ENCODE results near the gene VSIR.
A peak's percentile ranks its signal among the peaks of the same experiment; 100 is the strongest.

The VSIR gene

DNA sequence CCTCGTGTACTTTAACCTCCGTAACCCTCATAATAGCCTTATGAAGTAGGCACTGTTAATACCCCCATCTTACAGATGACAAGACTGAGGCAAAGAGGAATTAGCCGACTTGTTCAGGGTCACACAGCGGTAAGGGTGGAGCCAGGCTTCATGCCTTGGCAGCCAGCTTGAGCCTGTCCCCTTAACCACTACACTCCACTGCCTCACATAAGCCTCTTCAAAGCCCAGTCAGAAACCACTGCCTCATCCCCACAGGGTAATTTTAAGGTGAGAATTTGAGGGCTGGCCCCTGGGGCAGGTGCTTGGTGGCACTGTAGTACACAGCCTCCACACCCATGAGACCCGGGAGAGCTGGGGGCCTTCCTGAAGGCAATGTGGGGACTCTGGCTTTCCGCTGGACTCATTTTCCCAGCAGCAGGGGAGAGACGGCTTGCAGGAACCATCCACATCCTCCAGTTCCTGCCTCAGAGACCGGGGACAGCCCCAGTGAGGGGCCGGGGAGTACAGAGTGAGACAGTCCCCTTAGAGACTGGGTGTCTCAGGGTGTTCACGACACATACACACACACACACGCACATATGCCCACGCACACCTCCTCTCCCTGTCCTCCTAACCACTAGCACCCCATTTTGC, 46.1 kb downstream of the VSIR start:
- peak; percentile 69 for DNase-seq

DNA sequence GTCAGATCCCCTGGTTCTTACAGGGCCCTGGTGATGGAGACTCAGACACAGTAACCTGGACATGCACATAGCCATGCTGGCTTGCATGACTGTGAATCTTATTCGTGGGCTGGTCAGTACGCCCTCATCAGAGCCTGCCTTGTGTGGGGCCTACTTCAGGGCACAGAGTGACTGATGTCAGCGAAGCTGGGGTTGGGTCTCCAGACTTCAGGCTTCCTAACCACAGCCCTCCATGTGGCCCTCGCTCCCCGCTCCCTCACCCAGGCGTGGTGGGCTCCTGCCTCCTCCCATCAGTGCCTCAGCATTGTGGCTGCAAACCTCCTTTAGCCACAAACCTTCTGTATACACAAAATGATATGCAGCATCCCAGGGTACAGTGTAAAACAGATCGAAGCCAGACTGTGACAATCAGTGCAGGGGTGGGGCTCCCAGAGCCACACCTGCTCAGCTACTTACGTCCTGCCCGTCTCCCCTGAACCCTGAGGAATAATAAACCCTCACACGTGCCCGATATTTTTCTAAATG, 46.7 kb downstream of the VSIR start:
- DNase-seq, result peak; percentile 71

DNA sequence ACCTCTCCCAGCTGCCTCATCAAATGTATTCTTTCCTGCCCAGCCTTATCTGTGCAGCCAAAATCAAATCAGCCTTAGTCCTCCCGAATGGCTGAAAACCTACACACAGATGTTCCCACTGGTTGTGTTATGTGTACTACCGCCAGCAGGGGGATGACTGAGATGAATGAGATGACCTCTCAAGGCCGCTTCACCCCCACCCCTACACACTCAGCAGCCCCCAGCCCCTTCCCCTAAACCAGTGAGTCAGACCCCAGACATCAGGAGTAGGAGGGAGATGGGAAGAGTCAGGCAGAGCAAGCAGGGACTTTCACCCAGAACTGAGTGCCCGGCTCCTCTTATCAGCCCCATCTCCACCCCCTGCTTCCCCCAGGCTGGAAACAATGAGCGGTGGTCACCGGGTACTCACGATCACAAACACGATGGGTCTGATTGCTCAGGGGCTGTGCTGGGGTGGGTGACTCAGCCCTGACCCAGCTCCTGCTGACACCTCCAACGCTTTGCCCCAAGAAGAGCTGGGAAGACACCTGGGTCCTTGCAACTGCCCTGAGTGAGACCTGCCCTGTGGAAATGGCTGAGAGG, 47.2 kb downstream of the VSIR start:
- peak; percentile 87 for DNase-seq

DNA sequence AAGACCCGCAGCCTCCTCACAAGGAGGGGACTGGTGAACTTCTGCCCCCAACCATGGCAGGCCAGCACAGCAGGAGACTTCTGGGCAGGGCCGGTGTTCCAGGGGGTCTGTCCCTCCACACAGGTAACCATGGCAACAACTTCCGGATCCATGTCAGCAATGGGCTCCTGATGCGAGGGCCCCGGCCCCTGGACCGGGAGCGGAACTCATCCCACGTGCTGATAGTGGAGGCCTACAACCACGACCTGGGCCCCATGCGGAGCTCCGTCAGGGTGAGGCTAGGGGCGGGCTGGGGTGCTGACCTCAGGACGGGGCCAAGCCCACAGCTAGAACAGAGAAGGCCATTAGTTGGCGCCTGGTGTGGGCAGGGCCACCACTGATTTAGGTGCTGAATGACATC, 48.1 kb downstream of the VSIR start:
- DNase-seq, result no peak

DNA sequence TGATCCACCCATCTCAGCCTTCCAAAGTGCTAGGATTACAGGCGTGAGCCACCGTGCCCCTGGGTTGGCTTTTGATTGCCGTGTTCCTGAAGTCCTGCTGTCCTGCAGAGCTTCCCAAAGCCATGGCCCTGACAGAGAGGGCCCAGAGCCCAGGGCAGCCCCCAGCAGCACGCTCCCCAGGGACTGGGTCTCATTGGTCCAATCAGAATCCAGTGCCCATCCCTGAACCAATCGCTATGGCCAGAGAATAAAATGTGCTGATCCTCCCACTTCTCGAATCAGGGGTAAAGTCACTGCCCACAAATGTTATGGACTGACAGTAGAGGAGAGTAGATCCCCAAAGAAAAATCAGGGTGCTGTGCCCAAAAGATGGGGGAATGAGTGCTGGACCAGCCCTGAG, 48.8 kb downstream of the VSIR start:
- no peak for DNase-seq

DNA sequence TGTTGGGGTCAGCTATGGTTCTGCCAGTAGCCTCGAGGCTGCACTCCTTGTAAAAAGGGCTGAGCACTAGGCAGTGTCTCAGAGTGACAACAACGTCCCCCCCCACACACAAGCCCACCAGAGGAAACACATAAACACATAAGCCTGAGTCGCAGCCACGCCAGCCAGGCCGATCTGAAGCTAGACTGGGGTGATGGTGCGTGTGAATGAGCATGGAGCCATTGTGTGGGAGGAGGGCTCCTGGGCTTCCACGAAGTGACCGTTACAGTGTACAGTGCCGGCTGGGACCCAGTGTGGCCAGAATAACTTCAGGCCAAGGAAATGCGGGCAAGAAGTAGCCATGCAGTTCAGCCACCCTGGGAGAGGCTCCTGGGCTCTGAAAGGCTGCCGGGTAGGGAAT, 50.0 kb downstream of the VSIR start:
- DNase-seq, result no peak

DNA sequence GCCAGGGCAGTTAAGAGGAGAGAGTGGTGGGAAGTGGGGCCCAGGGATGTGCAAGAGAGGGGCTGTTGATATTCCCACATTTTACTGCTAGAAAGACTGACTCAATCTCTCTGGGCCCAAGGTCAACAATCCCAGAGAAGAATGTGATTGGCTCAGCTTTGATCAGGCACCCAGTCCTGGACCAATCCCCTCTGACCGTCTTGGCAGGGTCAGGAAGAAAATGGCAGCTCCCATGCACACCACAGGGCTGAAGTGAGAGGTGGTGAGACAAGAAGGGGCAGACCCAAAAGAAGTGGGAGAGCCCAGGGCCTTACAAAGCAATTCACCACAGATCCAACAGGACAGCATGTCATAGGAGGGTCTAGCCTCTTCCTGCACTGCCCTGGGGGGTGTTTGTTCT, 50.5 kb downstream of the VSIR start:
- no peak for DNase-seq

DNA sequence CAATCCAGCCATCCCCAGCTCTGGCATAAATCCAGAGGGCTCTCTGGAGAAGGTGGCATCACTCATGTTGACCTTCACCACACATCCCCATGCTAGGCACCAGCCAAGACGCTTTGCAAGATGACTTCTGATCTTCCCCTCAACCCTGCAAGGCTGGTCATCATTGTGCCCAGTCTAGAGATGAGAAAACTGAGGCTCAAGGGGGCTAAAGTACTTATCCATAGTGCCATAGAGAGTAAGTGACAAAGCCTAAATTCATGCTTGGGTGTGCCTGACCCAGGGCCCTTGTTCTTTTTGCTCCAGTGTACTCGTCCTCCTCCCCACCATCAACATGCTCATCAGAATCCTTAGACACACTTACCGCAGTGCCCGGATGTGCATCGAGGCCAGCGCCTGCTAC, 52.0 kb downstream of the VSIR start:
- no peak for DNase-seq

DNA sequence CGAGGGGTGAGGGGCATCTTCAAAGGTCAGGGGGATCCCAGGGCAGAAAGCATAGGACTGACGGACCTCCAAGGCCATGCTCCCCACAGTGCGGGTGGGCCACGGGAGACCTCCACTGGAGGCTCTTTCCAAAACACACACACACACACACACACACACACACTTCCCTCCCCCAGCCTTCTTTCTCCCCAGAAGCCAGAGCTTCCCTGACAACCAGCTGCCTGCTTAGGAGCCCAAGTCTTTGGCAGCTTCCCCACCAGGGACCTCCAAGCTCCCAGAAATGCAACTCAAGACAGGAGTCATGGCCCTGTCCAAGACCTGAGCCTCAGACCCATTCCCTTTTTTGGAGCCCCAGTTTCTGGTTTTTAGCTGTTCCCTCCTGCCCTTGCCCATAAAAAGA, 53.0 kb downstream of the VSIR start:
- DNase-seq, result no peak

DNA sequence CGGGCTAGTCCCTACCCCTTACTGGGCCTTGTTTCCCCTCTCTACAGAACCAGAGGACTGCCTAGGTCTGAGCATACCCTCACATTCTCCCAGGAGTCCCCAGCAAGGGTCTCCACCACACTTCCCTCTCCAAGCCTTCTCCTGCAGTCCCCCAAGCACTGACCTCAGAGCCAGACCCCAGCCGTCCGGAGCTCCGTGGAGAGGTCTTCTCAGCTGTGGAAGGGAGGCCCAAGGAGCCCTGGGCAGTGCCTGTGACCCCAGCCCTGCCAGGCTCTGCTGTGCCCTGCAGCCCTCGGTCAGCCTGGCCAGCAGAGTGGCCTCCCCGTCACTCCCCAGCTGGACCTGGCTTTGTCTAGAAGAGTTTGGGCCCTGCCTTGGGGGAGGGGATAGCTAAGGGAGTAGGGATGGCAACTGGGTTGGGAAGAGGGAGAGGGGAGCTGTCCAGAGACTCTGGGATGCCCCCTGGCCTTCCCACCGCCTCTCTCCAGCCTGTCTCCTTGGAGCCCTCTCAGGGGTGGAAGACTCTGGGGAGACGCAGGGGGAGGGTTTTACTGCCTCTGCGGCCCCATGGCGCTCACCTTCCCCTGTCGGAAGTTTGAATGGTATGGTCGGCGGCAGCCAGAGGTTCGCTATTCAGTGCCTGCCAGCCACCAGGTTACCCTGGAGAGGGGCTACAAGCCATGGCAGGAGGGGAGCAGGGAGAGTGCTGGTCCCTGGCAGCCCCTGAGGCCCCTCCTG, 53.7 kb downstream of the VSIR start, which contains the start of gene C10orf105:
TSS of gene C10orf105 (minus strand) at position 315 of the 738 bp plus-strand sequence. CDS start 3,441 bp downstream, outside the sequence.
- no peak for DNase-seq

DNA sequence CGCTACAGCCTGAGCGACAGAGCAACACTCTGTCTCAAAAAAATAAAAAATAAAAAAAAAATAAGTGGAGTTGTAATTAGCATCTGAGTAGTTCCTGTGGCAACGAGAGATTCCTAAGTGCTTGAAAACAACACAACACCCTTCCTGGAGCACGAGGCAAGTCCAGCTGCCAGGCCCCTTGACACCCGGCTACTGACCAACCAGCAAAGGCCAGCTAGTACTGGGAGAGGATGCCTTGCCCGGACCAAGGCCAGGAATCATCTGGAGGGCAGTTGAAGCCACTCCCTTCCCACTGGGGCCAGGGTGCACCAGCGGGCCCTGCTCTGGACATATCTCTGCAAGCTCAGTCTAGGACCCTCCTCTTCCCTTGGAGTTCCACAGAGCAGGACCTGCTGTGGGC, 54.3 kb downstream of the VSIR start:
- DNase-seq, result no peak

DNA sequence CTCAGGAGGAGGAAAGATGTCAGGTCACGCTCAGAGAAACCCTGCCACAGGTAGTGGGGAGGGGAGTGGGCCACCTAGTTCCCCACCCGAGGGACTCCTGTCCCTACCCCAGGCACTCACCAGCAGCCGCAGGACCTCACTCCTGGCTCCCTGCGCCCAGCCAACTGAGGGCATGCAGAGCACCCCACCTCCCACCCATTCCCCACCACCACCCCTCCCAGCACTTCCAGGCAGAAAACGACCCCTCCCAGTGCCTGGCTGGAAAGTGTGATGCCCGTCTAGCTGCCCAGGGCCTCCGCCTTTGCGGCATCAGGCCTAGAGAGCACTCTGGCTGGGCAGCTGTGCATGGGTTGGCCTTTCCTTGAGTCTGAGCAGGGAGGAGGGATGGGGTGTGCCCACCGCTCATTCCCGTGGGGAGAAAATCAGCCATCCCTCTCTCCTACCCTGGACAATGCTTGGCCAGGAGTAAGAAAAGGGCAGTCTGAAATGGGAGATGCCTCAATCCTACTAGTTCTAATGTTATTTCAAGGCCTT, 55.1 kb downstream of the VSIR start:
- DNase-seq, result no peak

DNA sequence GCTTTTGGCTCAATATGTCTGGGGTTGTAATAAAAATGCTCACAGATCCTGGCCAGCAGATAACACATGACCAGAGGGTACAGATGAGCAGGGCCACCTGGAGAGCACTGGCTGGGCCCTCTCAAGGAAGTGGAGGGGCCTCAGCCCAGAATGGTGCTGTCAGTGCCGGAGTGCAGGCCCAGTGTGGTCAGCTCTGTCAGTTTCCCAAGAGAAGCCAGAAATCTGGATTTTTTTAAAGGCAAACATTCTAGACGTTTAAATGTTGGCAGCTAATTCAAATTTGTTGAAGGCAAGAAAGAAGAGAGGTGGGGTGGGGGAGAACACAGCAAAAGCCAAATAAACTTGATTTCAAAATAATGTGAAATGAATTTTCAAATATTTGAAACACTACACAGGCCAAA, 55.8 kb downstream of the VSIR start:
- DNase-seq, result no peak

DNA sequence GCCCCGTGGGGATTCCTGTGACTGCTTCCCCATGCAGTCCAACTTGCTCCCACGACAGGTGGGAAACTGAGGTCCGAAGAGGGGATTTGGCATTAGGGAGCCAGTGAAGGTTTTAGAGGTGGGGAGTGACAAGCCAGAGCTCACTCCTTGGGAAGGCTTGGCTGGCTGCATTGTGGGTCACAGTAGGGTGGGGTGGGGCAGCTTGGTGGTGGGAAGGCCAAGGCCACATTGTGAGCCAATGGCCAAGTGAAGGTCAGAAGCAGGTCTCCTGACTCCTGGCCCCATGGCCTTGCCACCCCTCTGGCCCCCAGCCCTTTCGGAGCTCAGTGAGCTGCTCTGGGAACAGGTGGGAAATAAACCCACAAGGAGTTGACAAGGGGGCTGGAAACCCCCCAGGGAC, 56.3 kb downstream of the VSIR start:
- DNase-seq, result no peak

DNA sequence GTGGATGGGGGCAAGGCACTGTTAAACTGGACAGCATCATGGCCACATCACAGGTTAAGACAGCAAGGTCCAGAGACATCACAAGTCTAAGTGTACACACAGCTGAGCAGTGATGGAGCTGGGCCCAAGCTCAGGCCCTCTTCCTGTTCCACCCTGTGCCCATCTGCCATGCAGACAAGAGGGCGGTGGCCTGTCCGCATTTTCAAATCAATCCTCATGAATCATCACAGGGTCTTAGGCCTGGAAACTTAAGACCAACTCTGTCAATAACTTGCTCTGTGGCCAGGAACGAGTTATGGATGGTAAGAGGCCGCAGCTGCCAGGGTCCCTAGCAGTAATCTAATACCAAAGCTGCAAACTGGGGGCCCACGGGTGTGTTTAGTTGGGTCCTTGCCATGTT, 56.9 kb downstream of the VSIR start:
- no peak for DNase-seq

DNA sequence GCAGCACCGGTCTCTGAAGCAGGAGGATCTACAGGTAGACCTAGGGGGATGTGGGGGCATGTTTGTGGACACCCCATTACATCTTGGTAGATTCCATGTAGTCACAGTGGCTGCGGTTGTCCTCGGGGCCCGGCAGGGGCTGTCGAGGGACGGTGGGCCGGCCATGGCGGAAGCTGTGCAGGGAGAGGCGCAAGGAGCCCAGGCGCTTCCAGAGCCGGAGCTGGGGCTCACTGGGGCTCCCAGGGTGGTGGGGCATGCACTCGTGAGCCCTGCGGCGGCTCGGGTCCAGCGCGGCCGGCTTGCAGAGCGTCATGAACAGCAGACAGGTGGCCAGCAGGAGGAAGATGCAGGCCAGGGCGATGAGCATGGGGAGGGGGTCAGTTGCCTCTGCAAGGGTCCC, 57.5 kb downstream of the VSIR start:
- DNase-seq, result no peak

DNA sequence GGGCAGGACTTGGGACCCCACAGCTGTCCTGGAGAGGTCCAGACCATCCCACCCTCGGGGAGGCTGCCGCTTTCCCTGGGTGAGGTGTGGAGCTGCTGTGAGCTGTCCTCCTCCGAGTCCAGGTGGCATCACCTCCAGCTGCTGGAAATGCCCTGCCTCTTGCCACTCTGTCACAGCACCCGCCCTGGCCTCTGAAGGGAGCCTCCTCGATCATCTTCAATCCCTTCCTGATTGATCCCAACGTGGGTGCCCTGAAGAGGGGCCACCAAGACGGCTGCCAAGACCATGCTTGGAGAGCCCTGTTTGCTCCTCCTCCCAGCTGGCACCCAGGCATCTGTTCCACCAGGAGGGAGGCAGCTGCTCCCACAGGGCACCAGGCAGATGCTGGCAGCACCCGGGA, 58.3 kb downstream of the VSIR start:
- DNase-seq, result no peak

DNA sequence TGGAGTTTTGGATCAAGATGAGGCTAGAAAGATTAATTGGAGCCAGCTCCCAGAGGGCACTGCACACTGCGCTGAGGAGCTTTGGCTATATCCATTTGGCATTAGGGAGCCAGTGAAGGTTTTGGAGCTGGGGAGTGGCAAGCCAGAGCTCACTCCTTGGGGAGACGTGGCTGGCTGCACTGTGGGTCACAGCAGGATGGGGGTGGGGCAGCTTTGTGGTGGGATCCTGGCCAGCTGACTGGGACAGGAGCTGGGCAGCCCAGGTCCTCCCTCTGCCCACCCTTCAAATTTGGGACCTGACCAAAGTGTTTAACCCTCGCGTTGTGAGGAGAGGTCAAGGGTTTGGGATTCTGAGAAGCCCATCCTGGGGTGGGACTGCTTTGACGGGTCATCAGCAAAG, 58.7 kb downstream of the VSIR start:
- no peak for DNase-seq

DNA sequence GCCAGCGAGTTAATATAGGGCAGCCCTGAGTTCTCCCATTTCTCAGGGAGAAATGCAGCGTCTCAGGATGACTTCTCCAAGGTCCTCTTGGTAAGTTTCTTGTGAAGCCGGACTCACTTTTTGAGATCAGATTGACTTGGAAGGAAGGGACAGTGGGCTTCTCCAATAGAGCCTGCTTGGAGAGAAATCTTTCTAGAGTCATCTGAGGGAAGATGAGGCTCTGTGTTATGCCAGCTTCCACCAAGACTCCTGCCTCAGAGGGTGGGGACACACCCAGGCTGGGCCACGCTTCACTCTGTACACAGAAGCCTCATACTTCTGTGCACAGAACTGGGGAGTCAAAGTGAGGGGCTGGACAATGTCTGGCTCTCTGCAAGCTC, 59.3 kb downstream of the VSIR start:
- DNase-seq, result no peak

DNA sequence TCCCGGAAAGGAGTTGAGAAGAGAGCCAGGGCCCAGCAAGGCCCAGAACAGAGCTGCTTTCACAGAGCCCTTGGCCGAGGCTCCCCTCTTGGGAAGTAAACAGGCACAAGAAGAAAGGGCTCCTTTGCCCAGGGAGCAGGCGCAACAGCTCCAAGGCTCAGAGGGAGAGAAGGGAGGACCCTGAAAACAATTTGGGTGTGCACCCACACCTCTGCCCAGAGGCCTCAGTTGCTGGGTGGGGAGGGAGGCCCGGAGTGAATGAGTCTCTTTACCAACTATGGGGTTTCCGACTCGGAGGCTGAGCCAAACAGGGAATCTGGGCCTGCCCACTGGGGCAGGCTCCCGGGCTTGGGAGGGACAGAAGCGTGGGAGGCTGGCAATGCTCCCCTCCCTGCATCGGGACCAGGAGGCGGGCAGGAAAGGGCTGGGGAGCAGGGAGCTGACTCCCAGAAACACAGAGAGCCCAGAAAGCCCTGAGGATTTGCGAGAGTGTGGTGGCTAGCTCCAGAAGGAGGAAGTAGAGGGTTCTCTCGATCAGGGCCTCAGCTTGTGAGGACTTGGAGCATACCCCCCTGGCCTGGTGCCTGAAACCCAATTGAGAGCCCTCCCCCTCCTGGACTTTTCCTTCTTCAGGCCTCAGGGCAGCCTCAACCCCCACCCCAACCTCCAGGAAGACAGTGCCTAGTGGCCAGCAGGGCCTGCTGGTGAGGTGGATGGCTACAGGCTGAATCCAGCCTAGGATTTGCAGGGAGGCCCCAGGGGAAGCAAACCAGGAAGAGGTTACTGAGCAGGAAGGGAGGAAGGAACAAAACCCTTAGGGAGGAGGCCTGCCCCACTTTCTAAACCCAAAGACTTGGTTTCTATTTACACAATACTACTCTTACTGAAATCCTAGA, 59.9 kb downstream of the VSIR start:
- DNase-seq, result peak; percentile 40

DNA sequence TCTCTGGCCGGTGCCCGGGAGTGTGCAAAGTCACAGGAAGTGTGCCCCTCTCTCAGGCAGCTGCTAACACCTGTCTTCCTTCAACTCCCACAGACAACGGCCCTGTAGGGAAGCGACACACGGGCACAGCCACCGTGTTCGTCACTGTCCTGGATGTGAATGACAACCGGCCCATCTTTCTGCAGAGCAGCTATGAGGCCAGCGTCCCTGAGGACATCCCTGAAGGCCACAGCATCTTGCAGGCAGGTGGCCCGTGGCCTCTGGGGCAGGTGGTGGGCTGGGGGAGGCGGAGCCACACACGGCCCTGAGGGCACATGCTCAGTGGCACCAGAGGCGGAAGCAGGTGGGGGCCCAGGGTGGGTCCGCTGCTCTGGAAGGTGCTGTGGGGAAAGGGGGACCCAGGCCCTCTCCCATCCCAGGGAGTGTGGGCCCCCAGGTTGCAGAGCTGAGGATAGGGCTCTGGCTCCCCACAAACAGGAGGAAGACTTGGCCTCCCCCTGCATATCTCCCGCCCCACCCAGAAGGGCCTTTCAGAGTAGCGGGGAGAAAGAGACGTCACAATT, 60.7 kb downstream of the VSIR start:
- DNase-seq, result no peak

DNA sequence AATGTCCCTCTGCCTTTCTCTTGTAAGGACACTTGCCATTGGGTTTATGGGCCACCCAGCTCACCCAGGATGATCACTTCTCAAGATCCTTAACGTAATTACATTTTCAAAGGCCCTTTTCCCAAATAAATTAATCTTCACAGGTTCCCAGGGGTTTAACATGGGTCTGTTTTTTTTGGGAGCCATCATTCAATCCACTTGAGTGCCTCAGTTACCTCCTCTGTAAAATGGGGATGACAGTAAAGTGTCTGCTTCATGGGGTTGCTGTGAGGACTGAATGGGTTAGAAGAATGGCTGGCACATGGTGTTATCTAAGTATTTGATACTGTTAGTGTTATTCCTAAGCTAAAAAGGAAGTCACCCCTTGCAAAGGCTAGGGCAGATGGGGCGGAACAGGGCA, 61.1 kb downstream of the VSIR start:
- DNase-seq, result no peak
